Mucosa of descending colon (tissue), 3 donors: ENCODE data around the gene FCHSD2. TPM values are rescaled to one million over a fixed set of nuclear protein-coding genes. Genes with fewer than 3 reads are reported as not detected.

ENCODE experiments used
- ATAC-seq: fragments of 200-7000 bp; cut with Tn5 transposase; one replicate; pipeline ENCODE4 v1.9.1; 2020; ENCODE audit warnings: mild to moderate bottlenecking, moderate library complexity
- DNase-seq, 3 donors: peaks; one replicate each; pipeline ENCODE4 v3.0.0-alpha.2; 2020
- H3K36me3 ChIP-seq: fragments of 200-600 bp; one replicate; pipeline ENCODE4 v1.8.0; 2021; ENCODE audit warnings: low read depth, mild to moderate bottlenecking
- H3K4me1 ChIP-seq: fragments of 200-600 bp; one replicate; pipeline ENCODE4 v1.8.0; 2021; ENCODE audit warnings: low read depth, mild to moderate bottlenecking
- H3K4me3 ChIP-seq: fragments of 200-600 bp; one replicate; pipeline ENCODE4 v1.8.0; 2021; ENCODE audit warnings: mild to moderate bottlenecking
- H3K9me3 ChIP-seq: fragments of 200-600 bp; one replicate; pipeline ENCODE4 v1.8.0; 2021; ENCODE audit warnings: mild to moderate bottlenecking
- intact Hi-C, 2 donors: fragments of 100-400 bp; cut with DNase I in 1 of 2; cut with micrococcal nuclease in 1 of 2; formaldehyde crosslinking; loops; one replicate each; pipeline versions ENCODE4 v1.11.0 to v1.11.1; 2022; cut with DNase I, micrococcal nuclease
- total RNA-seq, 3 donors: library from RNA; stranded (reverse); fragmentation: NEBNext Ultra II Directional in 2 of 3; extraction: Animal tissue kit (Norgen Biotek cat#: 25700) in 2 of 3; gene quantifications; one replicate each; pipeline versions ENCODE4 v1.2.1 to v1.2.4, GENCODE V29; 2021 to 2023
- TF ChIP-seq, protein P1 (sequence below): fragments of 200-600 bp; IDR thresholded peaks from one replicate; pipeline ENCODE4 v1.8.0; 2022; ENCODE audit warnings: antibody characterized with exemption, mild to moderate bottlenecking
- donor health status: DM: no; HTN: no; CAD: no; lungs with moderate emphysema.
- donor health status: DM: no; HTN: no; CAD: no.
- donor health status: DM: no; HTN: yes; CAD: no.

FCHSD2 gene
- total RNA-seq, 3 donors from 2014 or later = 15.7 to 41.6 (median 21.6) TPM

DNA sequence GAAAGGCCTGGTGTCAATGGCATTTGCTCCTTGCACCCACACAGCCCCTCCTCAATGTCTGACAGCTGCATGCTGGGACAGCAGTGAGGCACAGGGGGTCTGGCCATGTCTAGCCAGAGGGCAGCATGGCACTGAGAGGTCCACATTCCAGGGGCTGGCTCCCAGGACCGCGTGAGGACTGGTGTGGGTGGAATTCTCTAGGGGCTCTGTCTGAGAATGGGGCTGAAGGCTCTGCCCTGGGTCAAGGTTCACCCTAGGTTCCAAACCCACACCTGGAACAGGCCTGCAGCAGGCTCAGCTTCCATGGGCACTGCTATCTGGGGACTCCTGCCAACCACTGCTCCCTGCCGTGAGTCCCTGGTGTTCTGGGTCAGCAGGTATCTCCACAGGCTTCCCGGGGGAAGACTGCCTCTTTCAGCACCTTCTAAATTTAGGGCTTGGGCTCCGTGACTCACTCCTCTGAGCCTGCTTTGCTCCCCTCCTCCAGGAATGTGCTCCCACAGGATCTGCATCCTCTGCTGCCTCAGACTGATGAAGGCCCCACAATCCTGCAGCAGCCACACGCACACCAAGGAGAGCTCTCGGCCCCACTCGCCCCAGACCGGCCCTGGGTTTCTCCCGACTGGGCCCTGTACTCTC lies 352.5 kb downstream of the FCHSD2 start:
- Histone ChIP-seq H3K36me3 (no peaks in the 10 kb centered on the region), H3K4me1 (peaks cover 47% of the 10 kb centered on the region), H3K4me3 (no peak overlapping the region), H3K9me3 (no peaks in the 10 kb centered on the region)
- intact Hi-C loops = loop anchor here (5.0 to 10.0 kb wide), 2 partner anchors 65 to 67 kb away; no protein-coding TSS in a partner anchor
- no peak for ATAC-seq
- TF ChIP-seq, protein P1, sequence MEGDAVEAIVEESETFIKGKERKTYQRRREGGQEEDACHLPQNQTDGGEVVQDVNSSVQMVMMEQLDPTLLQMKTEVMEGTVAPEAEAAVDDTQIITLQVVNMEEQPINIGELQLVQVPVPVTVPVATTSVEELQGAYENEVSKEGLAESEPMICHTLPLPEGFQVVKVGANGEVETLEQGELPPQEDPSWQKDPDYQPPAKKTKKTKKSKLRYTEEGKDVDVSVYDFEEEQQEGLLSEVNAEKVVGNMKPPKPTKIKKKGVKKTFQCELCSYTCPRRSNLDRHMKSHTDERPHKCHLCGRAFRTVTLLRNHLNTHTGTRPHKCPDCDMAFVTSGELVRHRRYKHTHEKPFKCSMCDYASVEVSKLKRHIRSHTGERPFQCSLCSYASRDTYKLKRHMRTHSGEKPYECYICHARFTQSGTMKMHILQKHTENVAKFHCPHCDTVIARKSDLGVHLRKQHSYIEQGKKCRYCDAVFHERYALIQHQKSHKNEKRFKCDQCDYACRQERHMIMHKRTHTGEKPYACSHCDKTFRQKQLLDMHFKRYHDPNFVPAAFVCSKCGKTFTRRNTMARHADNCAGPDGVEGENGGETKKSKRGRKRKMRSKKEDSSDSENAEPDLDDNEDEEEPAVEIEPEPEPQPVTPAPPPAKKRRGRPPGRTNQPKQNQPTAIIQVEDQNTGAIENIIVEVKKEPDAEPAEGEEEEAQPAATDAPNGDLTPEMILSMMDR = no peak
- peak in 1 of 3 donors; percentile 37 for DNase-seq

DNA sequence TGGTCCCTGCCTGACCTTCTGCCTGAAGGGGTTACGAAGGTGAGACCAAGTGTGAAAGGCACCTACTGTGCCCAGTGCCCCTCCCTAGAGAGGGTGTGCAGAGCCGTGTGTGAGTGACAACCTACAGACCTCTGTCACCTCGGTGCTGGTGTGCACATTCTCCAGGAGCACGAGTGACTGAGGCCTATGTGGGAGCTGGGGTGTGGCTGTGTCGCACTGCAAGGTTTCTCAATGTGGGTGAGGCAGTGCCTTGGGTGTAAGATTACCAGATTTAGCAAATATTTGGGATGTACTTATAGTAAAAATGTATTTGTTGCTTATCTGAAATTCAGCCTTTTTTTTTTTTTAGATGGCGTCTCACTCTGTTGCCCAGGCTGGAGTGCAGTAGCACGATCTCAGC lies 353.9 kb downstream of the FCHSD2 start:
- TF ChIP-seq, protein P1 = no peak
- Histone ChIP-seq H3K4me3 (no peak overlapping the region), H3K9me3 (no peaks in the 10 kb centered on the region), H3K4me1 (peaks cover 60% of the 10 kb centered on the region), H3K36me3 (no peaks in the 10 kb centered on the region)
- DNase-seq (peak in 2 of 3 donors; percentile 50 to 57), ATAC-seq (no peak)
- intact Hi-C loops = no loop called here

DNA sequence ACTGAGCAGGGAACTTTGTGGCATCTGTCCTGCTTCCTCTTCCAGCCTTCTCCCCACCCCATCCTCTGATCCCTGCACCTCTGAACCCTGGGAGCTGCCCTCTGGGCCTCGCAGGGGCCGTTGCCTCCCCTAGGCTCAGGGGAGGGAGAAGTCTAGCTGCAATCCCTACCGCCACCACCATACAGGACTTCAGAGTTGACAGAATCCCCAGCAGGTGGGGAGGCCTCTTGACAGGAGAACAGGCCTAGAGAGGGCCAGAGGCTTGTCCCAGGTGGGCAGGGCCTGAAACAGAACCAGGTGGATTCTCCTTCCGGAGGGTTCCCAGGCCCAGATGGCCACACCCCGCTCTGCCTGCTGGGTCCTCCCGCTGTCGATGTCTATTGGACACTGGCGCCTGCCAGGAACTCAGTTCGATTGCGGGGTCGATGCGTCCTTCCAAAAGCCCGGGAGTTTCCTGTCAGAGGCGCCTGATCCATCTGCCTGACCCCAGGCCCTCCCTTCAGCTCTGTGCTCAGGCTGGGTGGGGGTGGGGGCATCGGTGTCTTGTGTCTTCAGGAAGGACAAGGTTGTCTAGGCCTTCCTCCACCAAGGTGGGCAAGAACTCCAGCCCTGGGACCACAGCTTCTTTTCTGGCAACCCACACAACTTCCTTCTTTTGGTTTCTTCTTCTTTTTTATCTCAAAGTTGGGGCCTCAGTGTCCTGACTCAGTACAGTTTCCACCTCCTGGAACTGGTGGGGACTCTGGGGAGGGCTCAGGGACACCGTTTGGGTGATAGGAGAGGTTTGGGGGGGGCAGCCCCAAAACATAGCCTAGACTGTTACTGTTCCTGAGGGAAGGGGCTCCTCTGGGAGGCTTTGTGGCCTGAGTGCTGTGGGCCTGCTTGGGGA lies 354.7 kb downstream of the FCHSD2 start:
- no peaks in the 10 kb centered on the region for H3K36me3 ChIP-seq
- ATAC-seq = peak; percentile 66
- TF ChIP-seq, protein P1 = no peak
- intact Hi-C loops = no loop called here
- H3K4me3 ChIP-seq = no peak overlapping the region
- H3K4me1 ChIP-seq = peaks cover 62% of the 10 kb centered on the region
- peak; percentile 83 to 89 (median 86) for DNase-seq
- H3K9me3 ChIP-seq = no peaks in the 10 kb centered on the region

Other genes with a start within 250 kb of the FCHSD2 start
- 10 to 100 TPM in 2 of 3 donors, 1 to 10 TPM in 1; 7.6 to 20.6 (median 14.5) TPM for gene P2RY2, start 76.0 kb upstream of the FCHSD2 start, total RNA-seq
- 1 to 10 TPM; 1.9 to 4.3 (median 2.8) TPM for gene P2RY6, start 130.0 kb upstream of the FCHSD2 start, total RNA-seq
- gene ARHGEF17, start 166.0 kb upstream of the FCHSD2 start, total RNA-seq = 10 to 100 TPM in 2 of 3 donors, 1 to 10 TPM in 1; 7.6 to 75.8 (median 13.6) TPM
- gene RELT, start 234.1 kb upstream of the FCHSD2 start, total RNA-seq = 1 to 10 TPM; 2.3 to 4.7 (median 4.4) TPM